NT2/D1 (cell line): ENCODE results near the gene TMEM97.

Source experiments
- SUZ12 ChIP-seq: IDR thresholded peaks from 2 replicates; pipeline ENCODE4 v1.6.1; 2011; ENCODE audit not compliant: insufficient read length, insufficient read depth; ENCODE audit errors: extremely low read depth
- YY1 ChIP-seq: IDR thresholded peaks from 2 replicates; pipeline ENCODE4 v1.6.1; 2011; ENCODE audit not compliant: insufficient read length, insufficient read depth
- ZNF274 ChIP-seq: IDR thresholded peaks from 2 replicates; pipeline ENCODE4 v1.6.1; 2011; ENCODE audit warnings: mild to moderate bottlenecking, low read depth, low read length

DNA sequence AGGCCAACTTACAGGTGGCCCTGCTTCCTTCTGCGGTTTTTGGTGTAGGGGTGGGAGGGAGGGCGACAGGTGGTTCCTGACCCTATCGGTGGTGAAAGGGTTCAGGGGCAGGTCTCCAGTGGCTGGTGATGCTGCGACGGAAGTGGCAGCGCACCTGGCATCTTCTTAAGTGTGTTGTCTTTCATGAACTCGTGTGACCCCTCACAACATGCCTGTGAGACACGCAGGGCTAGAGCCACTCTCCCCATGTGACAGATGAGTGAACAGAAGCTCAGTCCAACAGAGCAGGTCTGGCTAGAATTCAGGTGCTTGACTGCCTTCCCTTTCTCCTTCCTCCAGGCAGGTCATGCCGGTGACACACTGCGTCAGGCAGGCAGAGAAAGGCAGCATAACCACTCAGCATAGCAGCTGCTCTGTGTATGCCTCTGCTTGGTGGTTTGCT is 24.5 kb downstream of the TMEM97 start:
- no peak for TF ChIP-seq ZNF274
- no peak for TF ChIP-seq YY1
- no peak for TF ChIP-seq SUZ12
